Lung (tissue), 16 donors: ENCODE data around the gene KRTAP5-6. TPM values are rescaled to one million over a fixed set of nuclear protein-coding genes. Genes with fewer than 3 reads are reported as not detected.

Experiments
- ATAC-seq: fragments of 200-7000 bp; cut with Tn5 transposase; one replicate; pipeline ENCODE4 v1.9.1; 2020; ENCODE audit warnings: moderate number of reproducible peaks; ENCODE audit not compliant: insufficient read depth, low FRiP score
- DNase-seq, 3 donors: peaks; one replicate each; pipeline ENCODE4 v3.0.0-alpha.2; 2013 to 2017
- H3K27ac ChIP-seq, 2 donors: one replicate each; pipeline ENCODE4 v1.5.1; 2013; ENCODE audit warnings: mild to moderate bottlenecking in 2 of 2, moderate library complexity in 2 of 2, control low read depth in 1 of 2, inconsistent platforms in 1 of 2, low read depth in 1 of 2, low read length in 1 of 2
- H3K27me3 ChIP-seq, 3 donors: one replicate each; pipeline ENCODE4 v1.5.1; 2013; ENCODE audit warnings: low read length in 2 of 3; ENCODE audit not compliant: control insufficient read depth in 3 of 3, insufficient read depth in 3 of 3
- H3K36me3 ChIP-seq, 4 donors: one replicate each; pipeline ENCODE4 v1.5.1; 2013; ENCODE audit warnings: low read length in 4 of 4, mild to moderate bottlenecking in 1 of 4, moderate library complexity in 1 of 4; ENCODE audit not compliant: control insufficient read depth in 4 of 4, insufficient read depth in 4 of 4
- H3K4me1 ChIP-seq, 5 donors: one replicate each; pipeline ENCODE4 v1.5.1; 2013; ENCODE audit warnings: low read length in 5 of 5, mild to moderate bottlenecking in 2 of 5, moderate library complexity in 1 of 5; ENCODE audit not compliant: control insufficient read depth in 5 of 5, insufficient read depth in 5 of 5
- H3K4me3 ChIP-seq: one replicate; pipeline ENCODE4 v1.5.1; 2013; ENCODE audit warnings: mild to moderate bottlenecking, control low read depth, moderate library complexity
- H3K9ac ChIP-seq, 2 donors: one replicate each; pipeline ENCODE4 v1.5.1; 2013; ENCODE audit warnings: low read length in 2 of 2, control low read depth in 1 of 2; ENCODE audit not compliant: insufficient read depth in 1 of 2
- H3K9me3 ChIP-seq, 4 donors: one replicate each; pipeline ENCODE4 v1.5.1; 2013; ENCODE audit warnings: low read length in 3 of 4, mild to moderate bottlenecking in 1 of 4, moderate library complexity in 1 of 4; ENCODE audit not compliant: control insufficient read depth in 4 of 4, insufficient read depth in 3 of 4
- CTCF ChIP-seq: IDR thresholded peaks from 2 replicates; pipeline ENCODE4 v1.5.1; 2012; ENCODE audit warnings: mild to moderate bottlenecking; ENCODE audit errors: control extremely low read depth, extremely low read depth
- WGBS, 2 donors: extraction: QIAGEN DNeasy Blood & Tissue Kit; methylation state at CpG; one replicate each; pipeline ENCODE4 v1.1.7; 2013; 5-methylcytosine and 5-hydroxymethylcytosine counted together
- long read RNA-seq, 5 donors: transcript quantifications; one replicate each; lab custom pipeline, GENCODE V29; 2026
- polyA plus RNA-seq, 2 donors: library from polyadenylated mRNA; stranded (reverse); fragments of 200-250 nt; gene quantifications; one replicate each; pipeline ENCODE4 v1.2.1, GENCODE V29; 2013
- total RNA-seq, 2 donors: library from RNA; depleted of rRNA in 1 of 2; stranded (reverse); fragments of >200 nt in 1 of 2; gene quantifications; one replicate each; pipeline ENCODE4 v1.2.1, GENCODE V29; 2014 to 2021
- donor health status: control.
- donor health status: control.
- donor health status: Bipolar disorder and iron deficiency.
- donor health status: healthy.
- donor health status: DM: yes; HTN: yes; CAD: no.

Gene KRTAP5-6
- total RNA-seq (not detected), polyA plus RNA-seq (not detected)
- long read RNA-seq, donor 1, result 0 reads
- long read RNA-seq, donor 2, result 0 reads
- long read RNA-seq, donor 3, result 0 reads
- long read RNA-seq, donor 4, result 0 reads
- long read RNA-seq, donor 5, result 0 reads

- DNase-seq, result no peak
- no peak for ATAC-seq
- H3K4me1 ChIP-seq, result peaks cover 0 to 13% (median 6%) of the 10 kb centered on the region in 5 donors
- WGBS, 2 donors, result 73 to 82% methylated on average over 11 of the region's 11 CpGs
- H3K9ac ChIP-seq, result no peak within 1 kb of the TSS
- no peak for TF ChIP-seq CTCF
- no peaks in the 10 kb centered on the region for H3K36me3 ChIP-seq
- H3K27ac ChIP-seq, result no peak within 1 kb of the TSS
- no peak within 1 kb of the TSS for H3K4me3 ChIP-seq
- peaks cover 0 to 2% (median 0%) of the 10 kb centered on the region in 4 donors for H3K9me3 ChIP-seq
- no peaks in the 10 kb centered on the region for H3K27me3 ChIP-seq
These were observed at the start of gene KRTAP5-6 for GRCh38 chr11:1696608-1697570. TSS of gene KRTAP5-6 (plus strand) at chr11:1697195. CDS start at chr11:1697246, 51 bp downstream.

GRCh38 chr11:1647901-1648652 lies 48.9 kb upstream of the KRTAP5-6 start:
- H3K9me3 ChIP-seq, result no peaks in the 10 kb centered on the region
- no peak overlapping the region for H3K4me3 ChIP-seq
- H3K9ac ChIP-seq, result no peak overlapping the region
- no peaks in the 10 kb centered on the region for H3K36me3 ChIP-seq
- H3K27me3 ChIP-seq, result no peaks in the 10 kb centered on the region
- H3K4me1 ChIP-seq, result peaks cover 0 to 4% (median 0%) of the 10 kb centered on the region in 5 donors
- no peak overlapping the region for H3K27ac ChIP-seq
- DNase-seq (no peak), ATAC-seq (no peak)
- no peak for TF ChIP-seq CTCF
- 92 to 94% methylated on average over 35 of the region's 35 CpGs for WGBS, 2 donors

GRCh38 chr11:1648653-1649420 lies 48.2 kb upstream of the KRTAP5-6 start:
- H3K4me1 ChIP-seq, result peaks cover 0 to 11% (median 0%) of the 10 kb centered on the region in 5 donors
- H3K9ac ChIP-seq, result no peak overlapping the region
- H3K4me3 ChIP-seq, result no peak overlapping the region
- no peak for TF ChIP-seq CTCF
- DNase-seq, result no peak
- no peaks in the 10 kb centered on the region for H3K27me3 ChIP-seq
- ATAC-seq, result no peak
- H3K9me3 ChIP-seq, result no peaks in the 10 kb centered on the region
- H3K27ac ChIP-seq, result no peak overlapping the region
- 88 to 92% methylated on average over 28 of the region's 28 CpGs for WGBS, 2 donors
- H3K36me3 ChIP-seq, result no peaks in the 10 kb centered on the region
